Smooth muscle cell of the umbilical artery (primary cell): ENCODE results near the gene SELENOS. TPM values are rescaled to one million over a fixed set of nuclear protein-coding genes. Genes with fewer than 3 reads are reported as not detected.

Experiments used
- total RNA-seq: library from RNA; depleted of rRNA; stranded (reverse); fragments of >200 nt; gene quantifications from 2 replicates; pipeline ENCODE4 v1.2.3, GENCODE V29; 2014

Gene SELENOS
- total RNA-seq, result 88.8 and 113 TPM in 2 replicates

GRCh38 chr15:101277038-101277822 lies at the start of gene SELENOS:
TSS of gene SELENOS (minus strand) at chr15:101277485. CDS start at chr15:101277417, 68 bp downstream.

GRCh38 chr15:101294731-101295606 lies 17.7 kb upstream of the SELENOS start, which contains the start of gene SNRPA1:
TSS of gene SNRPA1 (minus strand) at chr15:101295248. CDS start at chr15:101295178, 70 bp downstream.

GRCh38 chr15:101251830-101252820 lies 25.2 kb downstream of the SELENOS start, which contains the start of gene CHSY1:
TSS of gene CHSY1 (minus strand) at chr15:101252048. CDS start at chr15:101251456, 592 bp downstream.

Other genes with a start within 250 kb of the SELENOS start
- 71.3 and 76.2 TPM in 2 replicates for gene CHSY1, start 25.4 kb downstream of the SELENOS start, total RNA-seq
- 10.4 and 21.1 TPM in 2 replicates for gene SNRPA1, start 17.8 kb upstream of the SELENOS start, total RNA-seq
- 1.2 and 3.2 TPM in 2 replicates for gene PCSK6, start 212.2 kb upstream of the SELENOS start, total RNA-seq